Measurements from ENCODE around the gene PPP5C.

DNA sequence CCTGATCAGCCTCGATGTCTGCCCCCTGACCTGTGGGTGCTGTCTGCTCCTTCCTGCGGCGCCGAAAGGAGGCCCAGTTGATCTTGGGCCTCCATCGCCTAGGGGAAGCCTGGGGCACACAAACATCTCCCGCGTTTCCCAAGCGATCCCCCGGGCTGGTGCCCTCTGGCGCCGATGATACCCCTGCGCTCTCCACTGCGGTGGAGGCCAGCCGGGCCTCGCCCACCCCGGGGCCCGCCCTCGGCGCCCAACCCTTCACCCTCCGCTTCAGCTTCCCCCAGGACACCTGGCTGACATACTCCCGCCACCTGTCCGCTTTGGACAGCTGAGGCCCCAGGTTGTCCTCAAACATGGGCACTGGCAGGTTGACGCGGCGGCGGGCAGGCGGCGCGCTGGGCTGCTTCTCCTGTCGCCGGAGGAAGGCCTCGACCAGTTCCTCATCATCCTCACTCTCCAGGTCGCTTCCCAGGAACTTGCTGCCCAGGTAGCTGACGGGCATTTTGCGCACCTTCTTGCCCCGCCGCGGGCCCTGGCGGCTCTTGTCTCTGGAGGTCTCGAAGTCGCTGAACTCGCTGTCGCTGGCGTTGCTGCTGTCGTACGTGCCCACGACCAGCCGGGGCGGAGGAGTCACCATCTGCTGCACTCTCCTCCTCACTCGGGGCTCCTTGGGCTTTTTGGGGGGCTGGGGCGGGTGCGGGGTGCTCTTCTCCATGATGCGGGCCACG lies 65.2 kb downstream of the PPP5C start:
- TF ChIP-seq CTCF (IDR thresholded peaks at IDR 0.05; ENCODE audit: low read depth, low read length) (no peak), MAX (IDR thresholded peaks at IDR 0.05; ENCODE audit: low read depth, low read length) (no peak), POLR2A (IDR thresholded peaks at IDR 0.05; ENCODE audit: extremely low read depth, insufficient read length) (no peak)
